Activated CD4-positive, alpha-beta T cell treated with anti-CD3 and anti-CD28 coated beads, Interleukin-2, Interleukin-6, amounts not matched to agents 100 ng/mL and 50 ng/mL, durations not matched to agents 16 hours and 8 hours (primary cell): ENCODE data around the gene PDGFC.
A peak's percentile ranks its signal among the peaks of the same experiment; 100 is the strongest.

Source experiments
- DNase-seq: peaks from one replicate; pipeline ENCODE4 v3.0.0-alpha.2; 2020

Gene PDGFC

GRCh38 chr4:156972379-156973015 is 898 bp upstream of the PDGFC start:
- no peak for DNase-seq

GRCh38 chr4:156971165-156971675 is 379 bp downstream of the PDGFC start:
- DNase-seq: no peak

- DNase-seq: peak; percentile 5
Observed at GRCh38 chr4:156970501-156971164, 966 bp downstream of the PDGFC start.

- no peak for DNase-seq
Observed at GRCh38 chr4:156969911-156970310, 1.7 kb downstream of the PDGFC start.

GRCh38 chr4:156969101-156969500 is 2.5 kb downstream of the PDGFC start:
- DNase-seq: no peak

GRCh38 chr4:156968479-156968984 is 3.1 kb downstream of the PDGFC start:
- DNase-seq: peak; percentile 55

- no peak for DNase-seq
Observed at GRCh38 chr4:156966836-156967235, 4.8 kb downstream of the PDGFC start.

- no peak for DNase-seq
Observed at GRCh38 chr4:156963419-156963818, 8.2 kb downstream of the PDGFC start.

GRCh38 chr4:156962528-156962974 is 9.0 kb downstream of the PDGFC start:
- no peak for DNase-seq

GRCh38 chr4:156962058-156962358 is 9.6 kb downstream of the PDGFC start:
- DNase-seq: no peak

- no peak for DNase-seq
Observed at GRCh38 chr4:156961196-156962057, 10.2 kb downstream of the PDGFC start.

- DNase-seq: no peak
Observed at GRCh38 chr4:156959298-156959702, 12.3 kb downstream of the PDGFC start.

GRCh38 chr4:156958276-156959074 is 13.1 kb downstream of the PDGFC start:
- no peak for DNase-seq

- DNase-seq: no peak
Observed at GRCh38 chr4:156957556-156957955, 14.0 kb downstream of the PDGFC start.

- no peak for DNase-seq
Observed at GRCh38 chr4:156956826-156957368, 14.7 kb downstream of the PDGFC start.

GRCh38 chr4:156956359-156956758 is 15.2 kb downstream of the PDGFC start:
- DNase-seq: no peak

GRCh38 chr4:156954587-156954986 is 17.0 kb downstream of the PDGFC start:
- DNase-seq: no peak

- DNase-seq: no peak
Observed at GRCh38 chr4:156953951-156954350, 17.6 kb downstream of the PDGFC start.

GRCh38 chr4:156953001-156953400 is 18.6 kb downstream of the PDGFC start:
- DNase-seq: no peak

GRCh38 chr4:156952078-156952759 is 19.4 kb downstream of the PDGFC start:
- DNase-seq: no peak

- no peak for DNase-seq
Observed at GRCh38 chr4:156950948-156951347, 20.7 kb downstream of the PDGFC start.

- no peak for DNase-seq
Observed at GRCh38 chr4:156950090-156950489, 21.5 kb downstream of the PDGFC start.
